Activated gamma-delta T cell treated with anti-CD3 and anti-CD28 coated beads, Interleukin-2, amount 50 U/mL, for 16 hours (primary cell): ENCODE results near the gene TNRC6A.
"Not testable (repeated sequence)": the region's sequence is repeated elsewhere in the genome, so short reads cannot be mapped to it uniquely, and the experiment has no call there.

ENCODE experiments used
- DNase-seq: peaks from one replicate; pipeline ENCODE4 v3.0.0-alpha.2; 2020; ENCODE audit warnings: low read depth

Gene TNRC6A

DNA sequence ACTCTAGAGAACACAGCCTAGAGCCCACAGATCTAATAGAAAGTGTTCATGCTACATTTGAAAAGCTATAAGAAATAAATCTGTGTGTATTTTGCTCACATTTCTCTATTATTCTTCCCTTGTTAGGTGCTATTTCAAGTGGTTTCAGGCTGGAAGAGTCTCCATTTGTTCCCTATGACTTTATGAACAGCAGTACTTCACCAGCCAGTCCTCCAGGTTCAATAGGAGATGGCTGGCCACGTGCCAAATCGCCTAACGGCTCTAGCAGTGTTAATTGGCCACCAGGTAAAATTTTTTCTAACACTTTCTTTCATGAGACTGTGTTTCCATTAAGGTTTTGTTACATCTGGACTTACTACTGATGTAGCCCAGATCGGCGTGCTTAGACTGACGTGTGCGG lies 85.6 kb downstream of the TNRC6A start:
- DNase-seq = no peak

DNA sequence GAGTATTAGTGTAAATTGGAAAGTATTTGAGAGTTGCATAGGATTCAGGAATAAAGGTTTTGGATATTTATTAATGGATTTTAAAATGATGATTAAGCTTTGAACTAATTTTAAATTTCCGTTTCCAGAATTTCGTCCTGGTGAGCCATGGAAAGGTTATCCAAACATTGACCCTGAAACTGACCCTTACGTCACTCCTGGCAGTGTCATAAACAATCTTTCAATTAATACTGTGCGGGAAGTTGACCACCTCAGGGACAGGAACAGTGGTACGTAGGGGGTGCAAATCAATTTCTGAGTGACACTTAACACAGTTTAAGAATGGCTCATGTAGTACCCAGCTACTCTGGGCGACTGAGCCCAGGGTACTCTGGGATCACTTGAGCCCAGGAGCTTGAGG lies 87.2 kb downstream of the TNRC6A start:
- DNase-seq = no peak

DNA sequence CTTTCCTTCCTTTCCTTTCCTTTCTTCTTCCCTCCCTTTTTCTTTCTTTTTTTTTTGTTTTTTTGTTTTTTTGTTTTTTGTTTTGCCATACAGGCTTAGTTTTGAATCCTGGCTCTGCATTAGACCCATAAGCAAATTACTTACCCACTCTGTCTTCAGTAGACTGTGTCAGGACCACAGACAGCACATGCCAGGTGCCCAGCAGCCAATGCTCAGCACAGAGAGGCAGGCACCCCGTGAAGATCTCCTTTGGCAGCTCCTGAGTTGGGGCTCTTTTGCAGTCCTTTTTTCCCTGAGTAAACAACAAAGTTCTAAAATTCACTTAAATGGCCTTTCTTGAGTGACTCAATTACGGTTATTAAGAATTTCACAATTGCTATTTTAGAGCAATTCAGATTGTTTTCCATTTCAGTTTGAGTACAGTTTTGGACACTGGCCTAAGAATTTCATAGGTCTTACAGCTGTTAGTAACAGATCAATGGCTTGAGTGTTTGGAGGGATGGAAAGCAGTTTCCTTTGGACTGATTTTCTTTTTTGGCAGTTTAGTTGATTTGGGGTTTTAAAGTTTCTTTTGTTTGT lies 90.1 kb downstream of the TNRC6A start:
- DNase-seq = no peak

DNA sequence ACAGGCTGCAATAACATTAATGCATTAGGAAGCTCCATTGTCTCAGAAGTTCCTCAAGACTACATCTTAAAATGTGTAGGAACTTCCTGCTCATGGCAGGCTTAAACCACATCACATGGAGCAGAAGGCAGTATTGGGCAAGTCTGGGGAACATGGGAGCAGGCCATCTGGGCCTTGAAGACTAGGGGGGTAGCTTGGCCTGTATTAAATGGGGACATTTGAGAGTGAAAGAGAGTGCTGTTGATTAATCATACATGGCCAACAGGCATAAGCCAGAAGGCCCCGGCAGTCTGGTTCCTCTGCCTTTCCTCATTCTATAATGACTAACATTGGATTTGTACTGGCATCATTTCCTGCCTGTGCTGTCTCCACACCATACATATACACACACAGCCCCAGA lies 91.1 kb downstream of the TNRC6A start:
- DNase-seq = no peak

DNA sequence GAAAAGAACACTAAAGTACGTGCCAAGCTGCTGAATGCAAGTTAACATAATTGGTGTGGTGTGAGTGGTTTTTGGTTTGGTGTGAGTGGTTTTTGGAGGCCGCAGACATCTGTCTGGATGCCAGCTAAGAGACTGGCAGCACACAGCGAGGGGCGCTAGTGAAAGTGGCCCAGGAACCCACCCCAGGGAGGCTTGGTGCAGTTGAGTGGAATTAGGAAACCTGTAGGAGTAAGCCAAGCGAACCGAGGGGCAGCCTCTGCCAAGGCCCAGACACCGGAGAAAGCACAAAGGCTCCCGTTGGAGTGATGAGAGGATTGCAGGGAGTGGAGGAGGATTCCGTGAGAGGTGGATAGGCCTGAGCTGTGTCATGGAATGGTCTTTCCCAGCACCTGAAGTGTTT lies 91.7 kb downstream of the TNRC6A start:
- no peak for DNase-seq

DNA sequence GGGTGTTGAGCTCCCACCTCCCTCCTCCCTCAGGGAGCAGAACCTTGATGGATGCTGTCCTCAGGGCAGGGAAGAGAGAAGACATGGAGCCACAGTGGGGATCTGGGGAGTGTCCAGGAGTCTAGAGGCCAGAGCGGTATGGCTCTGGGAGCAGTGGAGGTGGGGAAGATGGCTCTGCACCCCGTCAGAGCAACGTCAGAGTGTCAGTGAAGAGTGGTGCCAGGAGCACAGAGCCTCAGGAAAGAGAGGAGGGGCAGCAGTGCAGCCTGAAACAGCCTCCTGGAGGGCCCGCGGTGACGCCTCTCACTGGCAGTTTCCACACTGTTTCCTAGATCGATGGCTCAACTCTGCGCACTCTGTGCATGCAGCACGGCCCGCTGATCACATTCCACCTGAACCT lies 93.1 kb downstream of the TNRC6A start:
- no peak for DNase-seq

DNA sequence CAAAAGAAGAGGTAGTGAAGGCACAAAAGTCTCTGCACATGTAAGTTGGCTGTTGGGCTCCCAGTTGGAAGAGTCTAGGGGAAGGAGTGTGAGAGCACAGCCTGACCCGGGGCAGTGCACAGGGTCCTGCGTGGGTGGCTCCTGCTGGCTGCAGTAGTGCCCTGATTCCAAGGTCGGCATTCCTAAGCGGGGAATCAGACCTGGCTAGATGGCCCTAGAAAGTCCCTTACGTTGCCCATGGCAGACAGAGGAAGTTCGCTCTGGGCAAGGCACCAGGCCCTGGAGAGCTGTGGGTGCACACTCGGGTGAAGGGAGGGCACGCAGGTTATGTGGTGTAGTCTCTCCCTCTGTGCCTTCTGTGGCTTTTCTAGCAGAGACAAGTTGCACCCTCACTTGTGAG lies 93.5 kb downstream of the TNRC6A start:
- DNase-seq = no peak

DNA sequence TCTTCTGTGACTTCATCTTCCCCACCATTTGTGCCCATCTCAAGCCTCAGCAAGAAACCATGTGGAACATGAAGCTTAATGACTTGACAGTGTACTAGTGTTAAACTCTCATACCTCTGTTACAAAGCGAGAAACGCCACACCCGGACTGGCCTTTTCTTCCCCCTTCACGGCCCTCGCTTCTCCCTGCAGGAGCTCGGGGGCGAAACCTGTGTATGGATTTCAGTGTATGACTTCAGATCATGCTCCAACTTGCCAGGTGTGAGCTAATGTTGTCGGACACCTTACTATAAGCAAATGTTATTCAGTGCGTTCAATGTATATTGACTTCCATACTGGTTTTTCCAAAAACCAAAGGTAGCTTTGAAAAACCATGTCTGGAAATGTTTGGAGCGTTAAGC lies 96.2 kb downstream of the TNRC6A start:
- DNase-seq = no peak

DNA sequence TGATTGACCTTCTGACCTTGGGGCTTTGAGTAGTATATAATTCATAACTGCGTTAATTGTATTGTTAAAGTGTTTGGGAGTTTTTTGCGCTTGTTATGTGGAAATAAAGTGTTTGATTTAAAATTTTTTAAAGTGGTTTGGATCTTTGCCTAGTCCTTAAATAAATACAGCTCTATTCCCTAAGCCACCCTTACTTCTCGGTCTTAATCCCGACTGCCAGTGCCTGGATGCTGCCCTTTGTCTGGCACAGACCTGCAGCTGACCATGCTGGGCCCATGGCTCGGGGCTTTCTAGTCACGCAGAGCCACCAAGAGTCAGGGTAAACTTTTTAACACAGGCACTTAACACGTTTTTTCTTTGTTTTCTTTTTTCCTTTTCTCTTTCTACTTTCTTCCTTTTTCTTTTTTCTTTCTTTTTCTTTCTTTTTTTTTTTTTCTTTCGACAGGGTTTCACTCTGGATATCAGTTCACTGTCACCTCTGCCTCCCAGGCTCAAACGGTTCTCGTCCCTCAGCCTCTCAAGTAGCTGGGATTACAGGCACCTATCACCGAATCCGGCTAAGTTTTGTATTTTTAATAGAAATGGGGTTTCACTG lies 96.7 kb downstream of the TNRC6A start:
- no peak for DNase-seq

DNA sequence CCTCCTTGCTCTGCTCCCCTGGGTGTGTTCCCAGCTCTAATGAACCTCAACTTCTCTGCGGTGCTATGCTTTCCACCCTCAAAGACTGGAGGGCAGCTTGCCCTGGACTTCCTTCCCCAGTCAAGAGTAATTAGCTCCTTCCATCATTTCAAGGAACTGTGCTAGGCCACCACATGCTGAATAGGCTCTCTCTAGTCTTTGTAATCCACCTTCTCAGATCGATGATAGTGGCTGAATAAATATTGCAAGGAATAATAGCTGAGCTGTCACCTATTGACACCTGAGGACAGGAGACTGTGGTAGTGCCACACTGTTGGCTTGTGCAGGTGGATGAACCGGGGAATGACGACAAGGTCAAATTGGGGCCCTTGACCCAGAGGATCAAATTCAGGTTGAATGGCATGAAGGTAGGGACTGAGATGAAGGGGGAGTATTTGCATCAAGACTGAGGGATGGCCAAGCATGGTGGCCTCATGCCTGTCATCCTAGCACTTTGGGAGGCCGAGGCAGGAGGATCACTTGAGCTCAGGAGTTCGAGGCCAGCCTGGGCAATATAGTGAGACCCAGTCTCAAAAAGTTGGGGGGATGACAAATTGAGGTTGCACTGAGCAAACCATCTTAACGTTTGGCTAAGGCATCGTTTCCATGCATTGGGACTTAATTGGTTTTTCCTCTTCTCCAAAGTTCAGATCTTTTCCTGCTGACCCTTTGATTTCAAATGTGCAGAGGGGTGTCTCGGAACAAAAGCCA lies 97.5 kb downstream of the TNRC6A start:
- no peak for DNase-seq

DNA sequence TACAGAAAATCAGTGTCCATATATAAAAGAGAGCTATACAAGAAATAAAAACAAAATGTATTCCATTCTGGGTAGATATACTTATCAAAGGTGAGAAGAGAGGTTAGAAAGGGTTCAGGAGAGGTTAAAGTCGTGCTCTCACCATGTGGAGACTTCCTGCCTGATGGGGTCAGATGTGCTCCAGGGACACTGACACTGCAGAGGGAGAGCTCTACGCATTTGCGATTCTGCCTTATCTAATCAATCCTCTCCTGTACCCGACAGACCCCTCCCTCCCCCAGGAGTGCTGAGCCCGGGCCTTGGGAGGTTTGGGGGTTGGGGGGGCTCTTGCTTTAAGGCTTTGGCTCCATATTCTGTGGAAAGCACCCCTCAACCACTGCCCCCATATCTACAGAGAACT lies 99.7 kb downstream of the TNRC6A start:
- no peak for DNase-seq

DNA sequence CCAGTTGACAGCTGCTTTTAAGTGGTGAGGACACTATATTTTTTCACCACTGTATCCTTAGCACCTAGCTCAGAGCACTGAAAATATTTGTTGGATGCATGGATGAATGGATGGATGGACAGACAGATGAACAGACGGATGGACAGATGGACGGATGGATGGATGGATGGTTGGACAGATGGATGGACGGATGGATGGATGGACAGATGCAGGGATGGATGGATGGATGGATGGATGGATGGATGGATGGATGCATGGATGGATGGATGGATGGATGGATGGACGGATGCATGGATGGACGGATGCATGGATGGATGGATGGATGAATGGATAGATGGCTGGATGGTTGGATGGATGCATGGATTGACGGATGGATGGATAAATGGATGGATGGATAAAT lies 103.9 kb downstream of the TNRC6A start:
- no peak for DNase-seq

DNA sequence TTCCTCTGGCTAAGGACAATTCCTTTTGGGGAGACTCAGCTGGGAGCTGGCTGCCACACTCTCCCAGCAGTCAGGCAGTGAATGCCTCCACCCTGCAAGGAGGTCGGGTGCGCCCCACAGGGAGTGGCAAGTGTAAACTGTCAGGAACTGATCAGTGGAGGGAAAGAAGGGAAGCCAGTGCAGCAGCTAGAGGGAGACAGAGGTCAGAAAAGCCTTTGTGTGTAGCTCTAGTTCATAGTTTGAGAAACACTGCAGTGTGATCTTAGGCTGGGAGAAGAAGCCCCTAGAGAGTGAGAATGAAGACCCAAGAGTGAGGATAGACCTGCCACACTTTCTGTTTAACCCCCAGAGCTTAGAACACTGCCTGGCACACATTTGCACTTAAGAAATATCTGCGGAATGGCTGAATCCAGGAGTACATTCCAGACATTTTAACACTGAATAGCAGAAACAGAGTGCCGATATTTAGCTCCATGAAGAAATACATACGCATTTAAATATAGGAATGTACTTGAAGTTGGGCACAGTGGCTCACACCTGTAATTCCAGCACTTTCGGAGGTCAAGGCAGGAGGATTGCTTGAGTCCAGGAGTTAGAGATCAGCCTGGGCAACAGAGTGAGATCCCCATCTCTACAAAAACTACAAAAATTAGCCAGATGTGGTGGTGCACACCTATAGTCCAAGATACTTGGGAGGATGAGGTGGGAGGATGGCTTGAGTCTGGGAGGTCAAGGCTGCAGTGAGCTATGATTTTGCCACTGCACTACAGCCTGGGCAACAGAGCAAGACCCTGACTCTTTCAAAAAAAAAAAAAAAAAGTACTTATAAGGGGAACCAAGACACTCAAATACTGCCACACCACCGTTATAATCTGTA lies 105.2 kb downstream of the TNRC6A start:
- no peak for DNase-seq

DNA sequence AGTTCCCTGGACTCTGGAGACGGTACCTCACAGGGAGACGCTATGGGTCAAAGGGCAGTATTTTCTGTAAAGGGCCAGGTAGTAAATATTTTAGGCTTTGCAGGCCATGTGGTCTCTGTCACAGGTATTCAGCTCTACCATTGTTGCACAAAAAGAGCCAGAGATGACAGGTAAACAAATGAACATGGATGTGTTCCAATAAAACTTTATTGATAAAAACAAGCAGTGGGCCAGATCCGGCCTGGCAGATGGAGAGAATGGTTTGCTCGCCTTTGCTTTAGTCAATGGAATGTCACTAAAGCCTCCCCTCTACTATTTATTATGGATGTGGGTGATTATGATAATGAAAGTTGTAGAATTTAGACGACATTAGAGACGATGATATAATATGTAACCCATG lies 107.4 kb downstream of the TNRC6A start:
- DNase-seq = no peak

DNA sequence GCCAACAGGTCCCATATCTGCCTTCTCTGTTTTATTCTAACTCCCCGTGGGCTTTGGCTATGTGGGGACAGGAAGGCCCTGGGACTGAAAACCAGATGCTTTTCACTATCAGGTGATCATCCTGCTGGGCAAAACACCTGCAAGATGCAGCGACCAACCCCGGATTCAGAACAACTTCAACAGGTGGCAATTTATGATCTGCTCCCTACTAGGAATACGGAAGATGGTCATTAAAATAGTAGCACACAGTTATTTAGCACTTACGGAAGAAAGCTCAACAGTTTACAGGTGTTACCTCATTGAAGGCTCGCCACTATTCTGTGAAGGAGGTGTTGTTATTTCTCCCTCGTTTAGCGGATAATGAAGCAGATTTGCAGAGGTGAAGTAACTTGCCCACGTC lies 108.5 kb downstream of the TNRC6A start:
- DNase-seq = no peak

DNA sequence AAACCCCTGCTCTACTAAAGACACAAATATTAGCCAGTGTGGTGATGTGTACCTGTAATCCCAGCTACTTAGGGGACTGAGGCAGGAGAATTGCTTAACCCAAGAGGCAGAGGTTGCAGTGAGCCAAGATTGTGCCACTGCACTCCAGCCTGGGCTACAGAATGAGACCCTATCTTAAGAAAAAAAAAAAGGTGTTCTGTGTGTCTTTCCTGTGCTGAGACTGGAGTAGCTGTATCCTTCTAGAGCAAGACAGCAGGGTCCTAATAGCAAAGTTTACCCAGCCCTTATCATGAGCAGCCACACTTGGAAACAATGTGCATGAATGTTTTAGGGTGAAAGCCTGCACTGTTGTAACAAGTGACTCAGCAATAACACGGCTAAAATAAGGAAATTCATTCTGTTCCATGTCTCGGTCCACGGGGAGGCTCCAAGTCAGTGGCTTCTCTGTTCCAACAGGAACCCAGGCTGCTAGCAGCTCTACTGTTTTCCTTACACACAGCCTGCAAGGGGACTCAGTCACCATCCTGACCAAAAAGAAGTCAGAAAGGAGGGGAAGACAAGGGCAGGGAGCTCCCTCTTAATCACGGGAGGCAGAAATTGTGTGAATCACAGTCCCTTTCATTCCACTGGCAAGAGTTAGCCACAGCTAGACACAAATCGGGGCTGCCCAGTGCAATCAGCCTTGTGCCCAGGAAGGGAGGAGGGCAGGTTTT lies 109.3 kb downstream of the TNRC6A start:
- no peak for DNase-seq

DNA sequence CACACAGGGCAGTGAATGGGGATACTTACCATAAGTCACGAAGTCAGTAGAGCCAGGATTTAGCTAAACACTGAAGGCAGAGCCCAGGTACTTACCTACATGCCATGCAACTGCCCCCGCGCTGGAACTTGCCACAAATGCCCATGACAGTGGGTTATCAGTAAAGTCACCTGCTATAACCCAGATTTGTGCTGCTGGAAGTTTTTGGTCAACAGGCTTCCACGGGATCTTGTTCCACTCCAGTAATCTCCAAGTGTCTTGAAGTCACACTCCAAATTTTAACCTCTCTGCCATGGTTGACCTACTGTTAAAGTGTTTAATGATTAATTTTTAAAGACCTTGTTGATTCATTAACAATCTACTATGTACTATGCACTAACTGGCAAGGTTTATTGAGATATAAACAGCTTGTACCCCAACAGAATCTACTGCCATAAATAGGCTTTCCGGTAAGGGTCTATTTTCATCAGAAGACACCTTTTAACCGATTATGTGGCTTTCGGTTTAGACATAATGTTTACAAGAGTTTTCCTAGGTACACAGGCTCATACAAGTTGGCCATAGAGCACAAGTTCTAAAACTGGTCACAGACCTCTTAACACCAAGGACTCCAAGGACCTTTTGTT lies 110.0 kb downstream of the TNRC6A start:
- no peak for DNase-seq

DNA sequence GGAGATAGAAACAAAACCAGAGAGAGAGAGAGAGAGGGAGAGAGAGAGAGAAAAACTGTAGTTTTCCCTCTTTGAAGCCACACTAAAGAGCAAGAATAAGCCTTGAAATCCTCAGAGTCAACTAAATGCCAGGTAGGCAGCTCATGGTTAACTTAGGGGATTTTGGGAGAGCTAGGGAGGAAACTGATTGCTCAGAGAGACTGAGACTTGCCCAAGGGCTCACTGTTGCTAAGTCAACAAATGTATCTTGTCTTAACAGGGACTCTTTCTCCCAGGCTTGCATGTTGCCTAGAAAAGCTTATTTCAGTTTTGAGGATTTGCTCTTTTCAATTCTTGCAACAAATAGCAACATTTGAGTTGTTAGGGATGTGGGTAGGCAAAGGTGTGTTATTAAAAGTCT lies 111.8 kb downstream of the TNRC6A start:
- DNase-seq = no peak

DNA sequence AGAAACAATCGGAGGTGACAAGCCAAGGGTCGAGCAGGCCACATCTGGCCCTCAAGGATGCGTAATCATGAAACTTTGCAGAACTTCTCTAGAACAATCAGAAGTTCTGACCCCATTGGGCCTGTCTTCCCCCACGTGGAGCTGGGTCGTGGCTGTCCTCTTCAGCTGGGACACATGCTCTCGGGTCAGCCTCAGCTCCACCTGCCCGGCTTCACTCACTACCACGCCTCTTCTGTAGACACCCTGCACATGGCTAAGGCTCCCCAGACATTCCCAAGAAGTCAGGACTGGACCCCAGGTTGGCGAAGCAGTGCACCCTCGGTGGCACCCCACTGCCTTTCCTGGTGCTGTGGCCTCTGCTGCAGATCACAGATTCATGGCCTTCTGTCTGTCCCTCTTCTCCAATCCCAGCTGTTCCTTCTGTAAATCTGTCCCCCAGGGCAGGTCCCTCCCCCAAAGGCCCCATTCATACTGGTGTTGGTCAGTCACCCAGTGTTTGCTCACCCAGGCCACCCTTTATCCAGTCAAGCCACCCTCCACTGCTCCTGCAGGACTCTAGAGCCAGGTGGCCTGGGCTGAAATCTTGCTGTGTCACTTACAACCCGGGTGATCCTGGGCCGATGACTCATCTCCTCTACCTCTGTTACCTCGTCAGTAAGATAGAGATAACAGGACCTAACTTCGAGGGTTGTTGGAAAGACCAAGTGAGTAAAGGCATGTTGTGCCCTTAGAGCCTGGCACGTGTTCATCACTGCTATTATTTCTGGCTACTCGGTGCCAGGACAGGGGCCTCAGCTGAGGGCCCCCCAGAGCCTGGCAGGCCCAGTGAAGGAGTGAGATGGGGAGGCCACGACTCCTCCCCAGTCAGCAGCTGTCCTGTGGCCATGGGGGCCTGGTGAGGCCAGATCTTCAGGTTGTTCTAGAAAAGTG lies 114.9 kb downstream of the TNRC6A start:
- no peak for DNase-seq

DNA sequence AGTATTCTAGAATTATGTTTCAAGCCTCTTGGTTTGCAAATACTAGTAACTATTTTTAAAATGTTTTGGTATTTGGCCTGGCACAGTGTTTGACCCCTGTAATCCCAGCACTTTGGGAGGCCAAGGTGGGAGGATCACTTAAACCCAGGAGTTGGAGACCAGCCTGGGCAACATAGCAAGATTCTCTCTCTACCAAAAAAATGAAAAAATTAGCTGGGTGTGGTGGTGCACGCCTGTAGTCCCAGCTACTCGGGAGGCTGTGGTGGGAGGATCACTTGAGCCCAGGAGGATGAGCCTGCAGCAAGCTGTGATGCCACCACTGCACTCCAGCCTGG lies 115.5 kb downstream of the TNRC6A start:
- not testable (repeated sequence) for DNase-seq
